GM18873 (cell line): ENCODE measurements around the gene SMPD1.
"Not testable (repeated sequence)": the region's sequence is repeated elsewhere in the genome, so short reads cannot be mapped to it uniquely, and the experiment has no call there.

Source experiments
- ATAC-seq: cut with Tn5 transposase; IDR thresholded peaks from one replicate; pipeline ENCODE4 v1.9.1; 2021; ENCODE audit warnings: mild to moderate bottlenecking, moderate library complexity, moderate number of reproducible peaks; ENCODE audit not compliant: unreplicated experiment, low FRiP score

Gene SMPD1

DNA sequence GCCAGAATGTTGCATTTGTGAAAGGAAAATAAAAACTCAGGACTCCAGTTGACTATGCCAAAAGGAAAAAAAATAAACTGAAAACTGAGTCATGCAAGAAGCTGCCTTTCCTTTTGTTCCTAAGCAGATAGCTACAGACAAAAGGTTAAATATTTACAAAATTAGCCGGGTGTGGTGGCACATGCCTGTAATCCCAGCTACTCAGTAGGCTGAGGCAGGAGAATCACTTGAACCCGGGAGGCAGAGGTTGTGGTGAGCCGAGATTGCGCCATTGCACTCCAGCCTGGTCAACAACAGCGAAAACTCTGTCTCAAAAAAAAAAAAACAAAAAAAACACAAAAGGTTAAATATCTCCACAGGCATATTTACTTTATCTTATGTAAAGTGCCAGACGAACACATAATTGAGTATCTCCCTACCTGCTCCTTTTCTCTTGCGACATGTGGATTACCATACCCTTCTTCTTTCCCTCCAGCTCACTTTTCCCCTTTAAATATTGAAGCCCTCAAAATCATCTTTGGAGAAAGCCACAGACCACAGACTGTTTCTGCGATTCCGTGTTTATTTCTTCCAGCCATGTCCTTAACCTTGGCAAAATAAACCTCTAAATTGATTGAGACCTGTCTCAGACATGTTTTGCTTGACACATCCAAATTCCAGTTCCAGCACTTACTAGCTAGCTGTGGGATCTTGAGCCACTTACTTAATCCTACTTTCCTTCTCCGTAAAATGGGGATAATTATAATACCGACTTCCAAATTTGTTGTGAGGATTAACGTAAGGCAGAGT, 2.3 kb upstream of the SMPD1 start:
- no peak for ATAC-seq

DNA sequence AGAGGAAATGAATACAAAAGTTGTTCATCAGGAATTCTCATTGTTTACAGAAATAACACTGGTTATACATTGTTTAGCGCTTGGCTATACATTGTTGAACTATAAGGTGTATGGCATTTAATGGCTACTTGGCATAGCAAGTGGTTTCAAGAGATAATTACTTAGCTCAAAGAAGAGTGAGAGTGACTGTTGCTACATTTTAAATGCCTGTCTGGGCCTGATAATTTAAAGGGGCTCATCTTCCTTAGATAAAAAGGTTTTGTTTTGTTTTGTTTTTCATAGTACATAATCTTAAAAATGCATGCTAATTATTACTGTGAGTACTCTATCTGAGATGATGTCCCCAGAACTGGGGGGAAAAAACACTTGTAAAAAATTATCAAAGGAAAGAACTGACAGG, 1.5 kb upstream of the SMPD1 start:
- ATAC-seq, result no peak

DNA sequence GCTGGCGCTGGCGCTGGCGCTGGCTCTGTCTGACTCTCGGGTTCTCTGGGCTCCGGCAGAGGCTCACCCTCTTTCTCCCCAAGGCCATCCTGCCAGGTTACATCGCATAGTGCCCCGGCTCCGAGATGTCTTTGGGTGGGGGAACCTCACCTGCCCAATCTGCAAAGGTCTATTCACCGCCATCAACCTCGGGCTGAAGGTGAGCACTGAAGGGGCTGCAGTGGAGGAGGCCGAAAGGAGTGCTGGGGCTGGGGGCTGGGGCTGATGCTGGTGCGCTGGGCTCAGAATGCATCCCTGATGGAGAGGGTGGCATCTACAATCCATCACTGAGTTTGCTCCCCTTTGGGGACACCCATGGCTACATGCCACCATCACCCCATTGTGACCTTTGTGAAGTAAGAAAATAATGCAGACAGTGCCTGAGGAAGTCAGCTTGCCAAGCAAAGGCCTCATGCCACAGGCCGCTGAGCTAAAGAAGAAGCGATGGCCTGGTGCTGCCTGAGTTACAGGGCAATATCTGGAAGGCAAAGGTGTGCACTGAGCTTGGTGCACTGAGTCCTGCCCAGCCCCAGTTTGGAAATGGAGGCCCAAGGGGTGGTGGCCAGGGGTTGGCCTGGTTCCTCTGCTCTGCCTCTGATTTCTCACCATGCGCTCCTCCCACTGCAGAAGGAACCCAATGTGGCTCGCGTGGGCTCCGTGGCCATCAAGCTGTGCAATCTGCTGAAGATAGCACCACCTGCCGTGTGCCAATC, 620 bp downstream of the SMPD1 start:
- no peak for ATAC-seq

DNA sequence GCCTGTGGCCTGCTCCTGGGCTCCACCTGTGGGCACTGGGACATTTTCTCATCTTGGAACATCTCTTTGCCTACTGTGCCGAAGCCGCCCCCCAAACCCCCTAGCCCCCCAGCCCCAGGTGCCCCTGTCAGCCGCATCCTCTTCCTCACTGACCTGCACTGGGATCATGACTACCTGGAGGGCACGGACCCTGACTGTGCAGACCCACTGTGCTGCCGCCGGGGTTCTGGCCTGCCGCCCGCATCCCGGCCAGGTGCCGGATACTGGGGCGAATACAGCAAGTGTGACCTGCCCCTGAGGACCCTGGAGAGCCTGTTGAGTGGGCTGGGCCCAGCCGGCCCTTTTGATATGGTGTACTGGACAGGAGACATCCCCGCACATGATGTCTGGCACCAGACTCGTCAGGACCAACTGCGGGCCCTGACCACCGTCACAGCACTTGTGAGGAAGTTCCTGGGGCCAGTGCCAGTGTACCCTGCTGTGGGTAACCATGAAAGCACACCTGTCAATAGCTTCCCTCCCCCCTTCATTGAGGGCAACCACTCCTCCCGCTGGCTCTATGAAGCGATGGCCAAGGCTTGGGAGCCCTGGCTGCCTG, 1.4 kb downstream of the SMPD1 start:
- ATAC-seq, result no peak

DNA sequence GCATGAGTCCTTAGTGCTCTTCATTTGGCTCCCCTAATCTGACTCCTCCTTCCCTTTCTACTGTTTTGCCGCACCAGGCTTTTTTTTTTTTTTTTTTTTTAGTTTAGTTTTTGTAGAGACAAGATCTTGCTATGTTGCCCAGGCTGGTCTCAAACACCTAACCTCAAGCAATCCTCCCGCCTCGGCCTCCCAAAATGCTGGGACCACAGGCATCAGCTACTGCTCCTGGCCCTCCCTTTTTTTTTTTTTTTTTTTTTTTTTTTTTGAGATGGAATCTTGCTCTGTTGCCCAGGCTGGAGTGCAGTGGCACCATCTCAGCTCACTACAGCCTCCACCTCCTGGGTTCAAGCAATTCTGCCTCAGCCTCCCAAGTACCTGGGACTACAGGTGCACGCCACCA, 2.0 kb downstream of the SMPD1 start:
- not testable (repeated sequence) for ATAC-seq

DNA sequence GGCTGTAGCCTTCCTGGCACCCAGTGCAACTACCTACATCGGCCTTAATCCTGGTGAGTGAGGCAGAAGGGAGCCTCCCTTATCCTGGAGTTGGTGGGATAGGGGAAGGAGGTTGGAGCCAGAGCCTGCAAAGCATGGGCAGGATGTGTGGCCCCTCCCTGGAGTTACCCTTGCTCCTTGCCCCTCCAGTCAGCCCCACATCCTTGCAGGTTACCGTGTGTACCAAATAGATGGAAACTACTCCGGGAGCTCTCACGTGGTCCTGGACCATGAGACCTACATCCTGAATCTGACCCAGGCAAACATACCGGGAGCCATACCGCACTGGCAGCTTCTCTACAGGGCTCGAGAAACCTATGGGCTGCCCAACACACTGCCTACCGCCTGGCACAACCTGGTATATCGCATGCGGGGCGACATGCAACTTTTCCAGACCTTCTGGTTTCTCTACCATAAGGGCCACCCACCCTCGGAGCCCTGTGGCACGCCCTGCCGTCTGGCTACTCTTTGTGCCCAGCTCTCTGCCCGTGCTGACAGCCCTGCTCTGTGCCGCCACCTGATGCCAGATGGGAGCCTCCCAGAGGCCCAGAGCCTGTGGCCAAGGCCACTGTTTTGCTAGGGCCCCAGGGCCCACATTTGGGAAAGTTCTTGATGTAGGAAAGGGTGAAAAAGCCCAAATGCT, 3.9 kb downstream of the SMPD1 start:
- ATAC-seq, result no peak

DNA sequence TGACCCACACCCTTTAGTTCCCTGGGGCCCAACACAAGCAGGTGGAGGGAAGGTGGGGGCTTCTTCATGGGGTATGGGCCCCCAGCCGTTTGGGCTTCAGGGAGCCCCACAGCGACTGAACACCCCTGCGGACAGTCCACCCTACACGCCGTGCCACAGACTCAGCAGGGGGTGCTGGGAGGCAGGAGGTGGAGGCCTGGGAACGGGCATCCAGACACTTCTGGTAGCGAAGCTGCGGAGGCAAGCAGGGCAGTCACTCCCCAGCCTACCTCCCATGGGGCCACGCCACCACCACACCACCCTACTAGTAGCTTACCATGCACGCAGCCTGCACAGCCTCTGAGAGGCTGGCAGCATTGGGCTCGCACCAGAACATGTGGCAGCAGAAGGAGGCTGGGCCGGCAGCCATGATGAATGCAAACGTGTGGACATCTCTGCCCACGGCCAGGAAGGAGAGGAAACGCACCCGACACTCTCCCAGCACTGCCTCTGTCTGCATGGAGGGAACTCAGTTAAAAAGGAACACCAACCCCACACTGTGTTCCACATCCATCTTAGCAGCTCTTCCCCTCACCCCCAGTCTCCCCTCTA, 5.3 kb downstream of the SMPD1 start:
- ATAC-seq, result no peak

DNA sequence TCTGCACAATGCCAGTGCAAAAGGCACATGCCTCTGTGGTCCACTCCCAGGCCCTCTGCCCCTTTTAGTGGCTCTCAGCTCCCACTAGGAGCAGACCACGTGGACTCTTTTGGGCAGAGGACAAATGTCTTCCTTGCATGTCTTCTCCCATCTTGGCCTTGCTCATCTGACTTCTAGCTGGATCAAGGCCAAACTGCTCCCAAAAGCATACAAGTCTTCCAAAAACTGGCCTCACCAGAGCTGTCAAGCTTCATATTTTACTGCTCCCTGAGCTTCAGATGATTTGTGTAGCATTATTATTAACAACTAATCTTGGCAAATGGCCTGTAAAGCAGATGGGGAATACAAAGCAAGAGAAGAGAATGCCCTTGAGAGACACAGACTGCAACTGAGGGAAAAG, 6.9 kb downstream of the SMPD1 start:
- no peak for ATAC-seq

DNA sequence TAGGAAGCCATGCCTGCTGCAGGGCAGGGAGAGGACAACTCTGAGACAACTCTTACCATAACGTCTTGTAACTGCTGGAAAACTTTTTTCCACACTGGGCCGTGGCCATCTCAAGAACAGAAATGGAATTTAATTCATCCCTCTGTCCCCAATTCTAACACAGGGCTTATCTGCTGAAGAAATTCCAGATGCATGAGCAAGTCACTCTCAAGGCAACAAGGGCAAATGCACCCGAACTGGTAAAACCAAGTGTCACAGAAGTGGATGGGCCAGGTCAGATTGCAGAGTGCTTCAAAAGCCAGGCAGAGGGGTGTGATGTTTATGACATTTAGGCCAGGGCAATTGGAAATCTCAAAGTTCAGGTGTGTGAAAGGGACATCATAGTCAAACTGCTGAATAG, 7.4 kb downstream of the SMPD1 start:
- no peak for ATAC-seq

DNA sequence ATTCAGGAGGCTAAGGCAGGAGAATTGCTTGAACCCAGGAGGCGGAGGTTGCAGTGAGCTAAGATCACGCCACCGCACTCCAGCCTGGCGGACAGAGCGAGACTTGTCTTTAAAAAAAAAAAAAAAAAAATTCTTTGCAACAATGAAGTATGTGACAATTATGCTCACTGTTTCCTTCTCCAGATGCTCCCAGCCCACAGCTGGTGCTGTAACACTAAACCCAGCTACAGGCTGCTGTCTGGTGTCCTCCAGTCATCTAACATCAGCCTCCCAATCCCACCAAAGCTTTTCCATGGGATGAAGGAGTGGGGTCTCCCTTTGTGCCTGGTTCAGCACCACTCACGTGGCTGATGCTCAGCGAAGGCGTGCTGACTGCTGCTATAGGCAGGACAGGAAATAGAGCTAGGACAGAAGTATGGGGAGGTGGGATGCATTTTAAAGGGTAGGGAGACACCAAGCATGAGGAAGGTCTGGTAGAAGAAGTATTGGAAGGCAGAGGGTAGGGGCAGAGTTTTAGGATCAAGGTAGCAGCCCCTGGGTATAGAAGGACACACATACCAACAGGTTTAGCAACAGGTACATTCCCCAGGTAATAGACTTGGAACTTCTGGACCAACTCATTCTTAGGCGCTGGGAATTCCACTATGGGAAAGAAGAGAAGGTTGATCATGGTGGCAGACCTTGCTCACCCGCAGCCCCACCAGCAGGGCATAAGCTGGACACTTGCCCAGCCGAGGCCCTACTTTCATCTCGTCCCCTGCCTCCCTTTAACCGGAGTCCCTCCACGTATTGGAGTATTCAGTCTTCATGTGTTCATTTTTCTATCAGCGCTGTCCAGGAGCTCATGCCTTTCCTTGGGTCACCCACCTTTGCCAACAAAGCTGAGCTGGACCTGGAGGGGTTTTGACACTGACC, 10.4 kb downstream of the SMPD1 start:
- no peak for ATAC-seq

DNA sequence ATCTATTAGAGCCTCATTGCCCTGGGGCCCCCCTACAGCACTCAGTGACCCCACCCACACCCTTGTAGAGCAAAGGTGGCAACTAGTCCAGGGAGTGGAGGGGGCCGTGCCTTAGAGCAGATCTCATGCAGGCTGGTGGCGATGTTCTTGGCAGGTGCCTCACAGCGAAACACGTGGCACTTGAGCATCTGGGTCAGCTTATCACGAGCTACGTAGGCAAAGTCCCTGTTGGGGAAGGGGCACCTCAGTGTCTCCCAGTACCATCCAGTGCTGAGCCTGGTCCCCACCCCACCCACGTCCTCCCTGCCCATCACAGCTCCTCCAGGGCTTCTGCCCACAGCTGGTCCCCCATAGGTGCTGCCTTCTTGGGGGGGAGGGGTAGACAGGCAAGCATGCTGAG, 11.2 kb downstream of the SMPD1 start:
- ATAC-seq, result no peak

DNA sequence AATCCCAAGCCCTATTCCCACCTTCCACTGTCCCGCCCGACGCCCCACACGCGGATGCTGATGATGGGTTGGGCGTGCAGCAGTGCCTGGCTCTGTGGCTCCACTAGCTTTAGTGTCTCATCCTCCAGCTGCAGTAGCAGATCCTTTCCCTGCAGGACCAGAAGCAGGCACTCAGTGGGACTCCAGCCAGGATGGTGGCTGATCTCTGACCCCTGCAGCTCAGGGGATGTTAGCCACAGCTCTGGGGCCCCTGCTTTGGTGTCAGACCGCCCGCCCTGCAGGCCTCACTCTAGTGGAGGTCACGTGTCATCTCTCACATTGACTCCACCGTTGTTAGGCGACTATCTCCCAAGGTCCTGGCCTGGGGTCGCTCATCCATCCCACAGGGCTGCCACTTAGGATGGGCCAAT, 11.8 kb downstream of the SMPD1 start:
- ATAC-seq, result no peak

DNA sequence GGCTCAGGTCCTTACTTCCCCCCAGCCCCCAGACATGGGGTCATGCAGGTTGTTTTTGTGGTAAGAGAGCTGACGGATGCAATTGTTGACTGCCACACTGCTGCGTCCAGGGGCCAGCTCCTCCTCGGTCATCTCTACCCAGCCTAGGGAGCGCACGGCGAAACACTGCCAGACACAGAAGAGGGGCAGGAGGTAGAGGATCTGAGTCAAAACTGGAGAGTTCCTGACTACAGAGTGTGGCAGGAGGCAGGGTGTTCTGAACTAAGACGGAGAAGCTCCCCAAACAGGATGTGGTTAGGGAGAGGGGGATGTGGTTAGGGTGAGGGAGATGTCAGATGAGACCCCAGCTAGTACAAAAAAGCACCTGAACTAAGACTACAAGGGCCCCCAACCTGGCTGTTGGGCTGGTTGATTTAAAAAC, 12.3 kb downstream of the SMPD1 start:
- ATAC-seq, result peak; percentile 93

DNA sequence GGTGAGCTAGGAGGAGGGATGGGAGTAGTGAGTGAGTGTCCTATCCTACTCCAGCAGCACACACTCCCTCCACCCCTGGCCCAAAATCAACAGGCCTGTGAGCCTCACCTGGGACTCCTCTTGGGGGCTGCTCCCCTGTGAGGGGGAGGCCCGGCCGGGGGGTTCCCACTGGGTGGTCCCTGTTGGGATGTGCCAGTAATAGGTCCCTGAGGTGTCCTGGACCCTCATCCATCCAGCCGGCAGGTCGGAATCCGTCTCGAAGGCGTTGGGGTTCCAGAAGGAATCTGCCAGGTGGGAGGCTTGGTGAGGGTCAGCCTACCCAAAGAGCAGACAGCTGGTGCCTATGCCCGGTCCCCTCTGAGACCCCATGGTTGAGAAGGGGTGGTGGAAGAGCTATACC, 13.3 kb downstream of the SMPD1 start:
- no peak for ATAC-seq

DNA sequence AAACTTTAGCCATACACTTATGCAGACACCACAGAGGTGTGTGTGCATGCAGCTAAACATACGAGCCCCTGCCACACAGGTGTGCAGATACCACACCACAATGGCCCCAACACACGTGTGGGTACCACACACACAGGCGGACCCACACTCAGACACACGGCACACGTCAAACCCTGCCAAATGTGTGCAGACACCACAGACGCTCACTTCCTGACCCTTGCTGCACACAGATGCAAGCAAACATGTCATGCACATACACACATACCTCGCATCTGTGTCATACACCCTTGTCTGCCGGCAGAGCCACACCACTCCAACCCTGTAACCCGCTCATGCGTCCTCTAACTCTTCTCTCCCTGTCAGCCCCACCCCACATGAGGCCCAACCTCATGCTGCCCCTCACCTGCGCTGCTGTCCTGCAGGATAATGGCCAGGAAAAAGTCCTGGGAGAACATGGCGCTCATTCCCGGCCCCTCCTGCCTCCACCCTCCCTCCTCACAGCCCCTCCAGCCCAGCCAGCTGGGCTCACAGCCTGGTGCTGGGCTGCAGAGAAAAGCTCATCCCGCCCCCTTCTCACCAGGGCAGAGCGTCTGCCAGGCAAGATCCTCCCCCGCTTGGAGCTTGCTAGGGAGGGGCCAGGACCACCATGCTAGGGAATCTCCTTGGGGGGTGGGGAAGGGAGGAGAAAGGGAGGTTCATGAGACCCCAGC, 14.2 kb downstream of the SMPD1 start:
- no peak for ATAC-seq

DNA sequence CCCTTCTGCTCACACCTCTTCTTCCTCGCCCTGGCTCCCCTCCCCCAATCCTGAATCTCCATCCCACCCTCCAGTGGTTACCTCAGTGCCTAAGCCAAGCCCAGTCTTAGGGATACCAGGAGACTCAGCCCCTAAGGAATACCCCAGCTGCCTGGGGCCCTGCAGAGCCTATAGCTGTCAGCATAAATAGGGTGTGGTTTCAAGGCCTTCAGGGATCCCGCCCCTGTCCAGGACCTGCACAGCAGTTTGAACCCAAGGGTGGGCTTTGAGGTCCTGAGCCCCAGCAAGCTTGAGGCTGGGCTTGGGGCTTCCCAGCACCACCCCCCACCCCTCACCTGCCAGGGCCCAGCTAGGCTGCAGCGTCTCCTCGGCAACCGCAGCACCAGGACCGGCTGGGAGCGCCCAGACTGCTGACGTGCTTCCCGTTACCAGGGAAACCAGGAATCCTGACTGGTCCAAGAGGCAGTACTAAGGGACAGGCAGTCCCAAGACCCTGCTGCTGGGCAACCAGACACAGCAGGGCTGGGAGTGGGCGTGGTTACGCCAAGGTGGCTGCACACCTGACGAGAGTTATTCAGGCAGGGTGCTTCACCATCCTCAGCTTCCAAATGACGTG, 14.9 kb downstream of the SMPD1 start:
- ATAC-seq, result no peak

DNA sequence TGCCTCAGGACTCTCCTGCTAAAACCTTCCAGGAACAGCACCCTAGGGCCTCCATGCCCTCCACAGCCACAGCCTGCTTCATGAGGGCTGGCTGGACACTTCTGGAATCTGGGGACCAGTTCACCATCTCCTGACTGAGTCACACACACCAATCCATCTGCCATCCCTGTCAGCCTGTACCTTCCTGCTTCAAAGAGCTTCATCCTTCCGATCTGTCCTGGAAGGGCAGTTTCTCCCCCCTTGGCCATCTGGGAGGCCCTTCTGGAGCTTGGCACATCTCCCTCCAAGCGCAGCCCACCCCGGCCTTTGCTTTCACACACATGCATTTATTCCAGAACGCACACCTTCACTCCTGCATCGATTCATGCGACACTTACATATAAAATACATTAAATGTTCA, 15.6 kb downstream of the SMPD1 start:
- no peak for ATAC-seq

DNA sequence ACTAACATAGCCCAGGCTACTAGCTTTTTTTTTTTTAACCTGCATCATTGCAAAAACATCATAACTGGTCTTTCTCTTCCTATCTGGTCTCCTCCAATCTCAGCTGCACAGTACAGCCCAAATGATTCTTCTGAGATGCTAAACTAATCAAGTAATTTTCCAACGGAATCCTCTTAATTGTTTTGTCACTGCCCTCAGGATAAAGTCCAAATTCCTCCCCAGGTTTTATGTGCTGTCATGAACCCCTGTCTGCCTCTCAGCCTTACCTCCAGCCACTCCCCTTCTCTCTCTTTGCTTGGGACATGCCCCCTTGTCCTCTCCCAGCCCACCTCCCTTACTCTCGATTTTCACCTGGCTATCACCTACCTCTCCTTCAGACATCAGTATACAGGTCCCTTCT, 16.1 kb downstream of the SMPD1 start:
- ATAC-seq, result no peak
